Measurements from ENCODE around the gene TEKT2. TPM values are rescaled to one million over a fixed set of nuclear protein-coding genes. Genes with fewer than 3 reads are reported as not detected.

TEKT2 gene
- total RNA-seq, 1 experiment from 2014 or later = not detected

- Mint-ChIP-seq H3K27ac (ENCODE audit: low read depth, unreplicated experiment) (no peak overlapping the region), H3K36me3 (ENCODE audit: insufficient read depth, unreplicated experiment) (no peaks in the 10 kb centered on the region), H3K27me3 (ENCODE audit: insufficient read depth, unreplicated experiment) (no peaks in the 10 kb centered on the region), H3K4me1 (ENCODE audit: insufficient read depth, unreplicated experiment) (peaks cover 6% of the 10 kb centered on the region), H3K4me3 (ENCODE audit: unreplicated experiment) (no peak overlapping the region), H3K9me3 (ENCODE audit: unreplicated experiment) (no peaks in the 10 kb centered on the region)
- intact Hi-C loops (cut with micrococcal nuclease) = no loop called here
- no TSS peak for BruUV-seq (replicated peaks)
- ChIA-PET CTCF (no interaction called here), POLR2A (no interaction called here)
- DNase-seq (ENCODE audit: unreplicated experiment) = no peak
- no peak for TF ChIP-seq CTCF (IDR thresholded peaks at IDR 0.05; ENCODE audit: unreplicated experiment)
These were observed 24.4 kb downstream of the TEKT2 start for GRCh38 chr1:36108314-36108713.

- Mint-ChIP-seq H3K4me1 (ENCODE audit: insufficient read depth, unreplicated experiment) (peaks cover 6% of the 10 kb centered on the region), H3K27ac (ENCODE audit: low read depth, unreplicated experiment) (no peak overlapping the region)
- no TSS peak for BruUV-seq (replicated peaks)
These were observed 25.3 kb downstream of the TEKT2 start for GRCh38 chr1:36109041-36109679.

GRCh38 chr1:36111151-36111550 is 27.3 kb downstream of the TEKT2 start:
- H3K27ac Mint-ChIP-seq (ENCODE audit: low read depth, unreplicated experiment) = no peak overlapping the region
- intact Hi-C loops (cut with micrococcal nuclease) = no loop called here
- H3K36me3 Mint-ChIP-seq (ENCODE audit: insufficient read depth, unreplicated experiment) = no peaks in the 10 kb centered on the region
- H3K9me3 Mint-ChIP-seq (ENCODE audit: unreplicated experiment) = no peaks in the 10 kb centered on the region
- DNase-seq (ENCODE audit: unreplicated experiment) = no peak
- H3K4me3 Mint-ChIP-seq (ENCODE audit: unreplicated experiment) = no peak overlapping the region
- peaks cover 6% of the 10 kb centered on the region for H3K4me1 Mint-ChIP-seq (ENCODE audit: insufficient read depth, unreplicated experiment)
- H3K27me3 Mint-ChIP-seq (ENCODE audit: insufficient read depth, unreplicated experiment) = no peaks in the 10 kb centered on the region
- CTCF ChIA-PET = interaction anchor here (0.5 to 1.4 kb wide), 5 partner anchors 175 to 1213 kb away, joined by 3 to 4 read pairs (median 3); partner anchors contain the start of gene LSM10
- POLR2A ChIA-PET = interaction anchor here (0.5 kb wide), 1 partner anchor 68 kb away, joined by 3 read pairs; no protein-coding TSS in a partner anchor
- no peak for TF ChIP-seq CTCF (IDR thresholded peaks at IDR 0.05; ENCODE audit: unreplicated experiment)
- no TSS peak for BruUV-seq (replicated peaks)

More at GRCh38 chr1:36109041-36109679, 25.3 kb downstream of the TEKT2 start:
- no peaks in the 10 kb centered on the region for H3K9me3 Mint-ChIP-seq (ENCODE audit: unreplicated experiment)
- no peaks in the 10 kb centered on the region for H3K27me3 Mint-ChIP-seq (ENCODE audit: insufficient read depth, unreplicated experiment)
- TF ChIP-seq CTCF (IDR thresholded peaks at IDR 0.05; ENCODE audit: unreplicated experiment) = no peak
- no peak overlapping the region for H3K4me3 Mint-ChIP-seq (ENCODE audit: unreplicated experiment)
- intact Hi-C loops (cut with micrococcal nuclease) = no loop called here
- CTCF ChIA-PET = interaction anchor here (1.0 to 2.0 kb wide), 3 partner anchors 8 to 79 kb away, joined by 3 to 5 read pairs (median 4); no protein-coding TSS in a partner anchor
- POLR2A ChIA-PET = no interaction called here
- no peaks in the 10 kb centered on the region for H3K36me3 Mint-ChIP-seq (ENCODE audit: insufficient read depth, unreplicated experiment)
- peak; percentile 42 for DNase-seq (ENCODE audit: unreplicated experiment)

GRCh38 chr1:36112823-36113222 is 28.9 kb downstream of the TEKT2 start:
- POLR2A ChIA-PET = no interaction called here
- DNase-seq (ENCODE audit: unreplicated experiment) = no peak
- no peak overlapping the region for H3K27ac Mint-ChIP-seq (ENCODE audit: low read depth, unreplicated experiment)
- no peak for TF ChIP-seq CTCF (IDR thresholded peaks at IDR 0.05; ENCODE audit: unreplicated experiment)
- intact Hi-C loops (cut with micrococcal nuclease) = no loop called here
- no TSS peak for BruUV-seq (replicated peaks)
- no peaks in the 10 kb centered on the region for H3K27me3 Mint-ChIP-seq (ENCODE audit: insufficient read depth, unreplicated experiment)
- CTCF ChIA-PET = interaction anchor here (0.6 to 1.4 kb wide), 3 partner anchors 21 to 22 kb away, joined by 3 to 4 read pairs (median 4); no protein-coding TSS in a partner anchor
- H3K36me3 Mint-ChIP-seq (ENCODE audit: insufficient read depth, unreplicated experiment) = no peaks in the 10 kb centered on the region
- H3K9me3 Mint-ChIP-seq (ENCODE audit: unreplicated experiment) = no peaks in the 10 kb centered on the region
- peaks cover 6% of the 10 kb centered on the region for H3K4me1 Mint-ChIP-seq (ENCODE audit: insufficient read depth, unreplicated experiment)
- no peak overlapping the region for H3K4me3 Mint-ChIP-seq (ENCODE audit: unreplicated experiment)
